Activated CD4-positive, alpha-beta T cell treated with anti-CD3 and anti-CD28 coated beads, Interleukin-10, Interleukin-2, amounts not matched to agents 100 ng/mL and 50 ng/mL, durations not matched to agents 16 hours and 8 hours (primary cell): Measurements from ENCODE around the gene FNDC10.
"Not testable (repeated sequence)": the region's sequence is repeated elsewhere in the genome, so short reads cannot be mapped to it uniquely, and the experiment has no call there.

Experiments
- DNase-seq: peaks from one replicate; pipeline ENCODE4 v3.0.0-alpha.2; 2020

Gene FNDC10

GRCh38 chr1:1564268-1564667, 35.7 kb downstream of the FNDC10 start:
- DNase-seq, result no peak

DNA sequence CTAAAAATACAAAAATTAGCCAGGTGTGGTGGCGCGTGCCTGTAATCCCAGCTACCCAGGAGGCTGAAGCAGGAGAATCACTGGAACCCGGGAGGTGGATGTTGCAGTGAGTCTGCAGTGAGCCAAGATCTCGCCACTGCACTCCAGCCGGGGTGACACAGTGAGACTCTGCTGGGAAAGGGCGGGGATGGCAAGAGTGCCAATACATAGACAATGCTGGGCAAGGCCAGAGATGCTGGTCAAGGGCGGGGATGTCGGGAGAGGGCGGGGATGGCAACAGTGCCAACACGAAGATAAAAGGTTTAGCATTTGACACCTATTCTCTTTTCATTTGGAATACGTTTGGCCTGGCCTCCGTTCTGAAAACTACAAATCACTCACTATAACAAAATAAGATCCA, 36.2 kb downstream of the FNDC10 start:
- DNase-seq, result no peak

DNA sequence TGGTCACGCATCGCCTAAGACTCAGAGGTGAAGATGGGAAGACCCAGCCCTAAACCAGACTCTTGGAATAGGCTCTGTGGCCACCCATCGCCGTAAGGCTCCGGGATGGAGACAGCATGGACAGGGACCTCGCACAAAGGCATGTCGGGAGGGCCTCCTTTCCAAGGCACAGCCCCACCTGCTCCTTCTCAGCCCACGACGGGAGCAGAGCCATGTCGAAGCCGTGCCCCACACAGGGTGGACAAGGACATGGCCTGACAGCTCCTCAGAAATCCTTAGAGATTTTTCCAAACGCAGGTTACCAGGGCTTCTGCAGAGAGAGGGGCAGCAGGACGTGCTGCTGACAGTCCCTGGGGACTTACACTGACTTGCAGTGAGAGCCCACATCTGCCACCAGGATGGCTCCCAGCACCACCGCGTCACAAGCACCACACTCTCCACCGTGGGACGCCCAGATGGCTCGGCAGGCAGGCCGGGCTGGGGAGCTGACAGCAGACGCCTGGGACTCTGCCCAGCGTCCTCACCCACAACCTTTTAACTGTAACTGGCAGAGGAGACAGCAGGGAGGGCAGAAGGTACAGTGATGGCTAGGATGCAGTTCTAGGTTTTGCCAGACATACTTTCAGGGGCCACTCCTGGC, 37.3 kb downstream of the FNDC10 start:
- no peak for DNase-seq

DNA sequence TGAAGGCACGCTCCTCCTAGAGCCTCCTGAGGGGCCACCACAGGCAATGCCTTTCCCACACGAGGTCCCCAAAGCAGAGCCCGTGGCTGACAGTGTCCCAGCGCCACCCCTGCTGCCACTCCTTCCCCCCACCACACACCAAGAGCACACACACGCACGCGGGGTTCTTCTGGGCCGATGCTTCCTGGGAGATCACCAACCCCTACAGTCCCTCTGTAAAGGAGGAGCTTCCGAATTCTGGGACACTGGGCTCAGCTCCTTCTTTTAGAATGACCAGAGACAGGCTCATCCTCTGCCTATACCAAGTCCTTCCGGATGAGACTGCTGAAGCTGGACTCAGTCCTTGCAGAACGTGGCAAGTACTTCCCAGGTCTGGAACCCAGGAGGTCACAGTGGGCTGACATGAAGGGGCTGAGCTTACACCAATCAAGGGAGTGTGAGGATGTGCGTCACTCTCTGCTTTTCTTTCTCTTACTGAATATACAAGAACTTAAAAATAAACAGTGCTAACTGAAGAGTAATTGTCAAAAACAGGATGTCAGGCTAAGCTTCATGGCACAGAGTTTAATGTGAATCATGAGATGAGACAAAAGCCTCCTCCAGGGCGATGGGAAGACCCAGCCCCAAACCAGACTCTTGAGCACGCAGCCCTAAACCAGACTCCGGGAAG, 38.0 kb downstream of the FNDC10 start:
- DNase-seq, result no peak

GRCh38 chr1:1560178-1560577, 39.8 kb downstream of the FNDC10 start:
- no peak for DNase-seq

DNA sequence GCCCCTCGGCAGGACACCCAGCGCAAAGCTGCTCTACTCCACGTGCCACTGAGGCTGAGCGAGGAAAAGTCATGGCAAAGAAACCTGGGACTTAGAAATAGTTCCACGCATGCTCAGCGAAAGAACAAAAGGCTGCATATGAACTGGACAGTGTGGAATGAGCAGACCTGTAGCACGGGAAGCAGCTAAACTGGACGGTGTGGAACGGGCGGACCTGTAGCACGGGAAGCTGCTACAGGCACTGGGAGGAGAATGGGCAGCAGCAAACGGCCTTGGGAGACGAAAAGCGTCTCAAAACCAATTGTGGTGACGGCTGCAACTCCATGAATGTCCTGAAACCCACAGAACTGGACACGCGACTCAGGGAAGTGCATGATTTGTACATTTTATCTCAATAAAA, 40.9 kb downstream of the FNDC10 start:
- DNase-seq, result no peak

GRCh38 chr1:1558591-1558990, 41.3 kb downstream of the FNDC10 start:
- no peak for DNase-seq

DNA sequence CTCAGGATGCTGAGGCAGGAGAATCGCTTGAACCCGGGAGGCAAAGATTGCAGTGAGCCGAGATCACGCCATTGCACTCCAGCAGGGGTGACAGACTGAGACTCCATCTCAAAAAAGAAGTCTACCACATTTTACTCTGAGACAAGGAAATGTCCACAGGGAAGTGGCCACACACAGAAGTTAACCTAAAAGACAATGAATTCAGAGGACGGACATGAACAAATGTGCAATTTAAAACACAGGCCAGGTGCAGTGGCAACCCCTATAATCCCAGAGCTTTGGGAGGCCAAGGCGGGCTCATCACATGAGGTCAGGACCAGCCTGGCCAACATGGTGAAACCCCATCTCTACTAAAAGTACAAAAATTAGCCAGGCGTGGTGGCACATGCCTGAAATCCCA, 42.2 kb downstream of the FNDC10 start:
- not testable (repeated sequence) for DNase-seq

- DNase-seq, result not testable (repeated sequence)
Observed at GRCh38 chr1:1556961-1557360, 43.0 kb downstream of the FNDC10 start.

DNA sequence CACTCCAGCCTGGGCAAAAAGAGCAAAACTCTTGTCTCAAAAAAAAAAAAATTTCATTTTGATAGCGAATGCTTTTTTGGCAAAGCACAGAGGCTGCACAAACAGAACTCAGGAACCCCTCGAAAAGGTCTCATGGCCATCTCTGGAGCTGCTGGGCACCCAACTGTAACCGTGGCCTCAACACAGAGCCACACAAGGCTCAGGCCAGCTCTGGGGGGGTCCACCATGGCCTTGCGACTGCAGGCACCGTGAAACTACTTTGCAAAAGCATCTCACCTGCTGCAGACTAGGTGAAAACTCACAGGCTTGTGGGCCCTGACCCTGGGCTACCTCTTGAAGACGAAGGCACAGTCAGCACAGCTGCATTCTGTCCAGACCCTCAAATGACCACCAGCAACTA, 43.4 kb downstream of the FNDC10 start:
- no peak for DNase-seq

DNA sequence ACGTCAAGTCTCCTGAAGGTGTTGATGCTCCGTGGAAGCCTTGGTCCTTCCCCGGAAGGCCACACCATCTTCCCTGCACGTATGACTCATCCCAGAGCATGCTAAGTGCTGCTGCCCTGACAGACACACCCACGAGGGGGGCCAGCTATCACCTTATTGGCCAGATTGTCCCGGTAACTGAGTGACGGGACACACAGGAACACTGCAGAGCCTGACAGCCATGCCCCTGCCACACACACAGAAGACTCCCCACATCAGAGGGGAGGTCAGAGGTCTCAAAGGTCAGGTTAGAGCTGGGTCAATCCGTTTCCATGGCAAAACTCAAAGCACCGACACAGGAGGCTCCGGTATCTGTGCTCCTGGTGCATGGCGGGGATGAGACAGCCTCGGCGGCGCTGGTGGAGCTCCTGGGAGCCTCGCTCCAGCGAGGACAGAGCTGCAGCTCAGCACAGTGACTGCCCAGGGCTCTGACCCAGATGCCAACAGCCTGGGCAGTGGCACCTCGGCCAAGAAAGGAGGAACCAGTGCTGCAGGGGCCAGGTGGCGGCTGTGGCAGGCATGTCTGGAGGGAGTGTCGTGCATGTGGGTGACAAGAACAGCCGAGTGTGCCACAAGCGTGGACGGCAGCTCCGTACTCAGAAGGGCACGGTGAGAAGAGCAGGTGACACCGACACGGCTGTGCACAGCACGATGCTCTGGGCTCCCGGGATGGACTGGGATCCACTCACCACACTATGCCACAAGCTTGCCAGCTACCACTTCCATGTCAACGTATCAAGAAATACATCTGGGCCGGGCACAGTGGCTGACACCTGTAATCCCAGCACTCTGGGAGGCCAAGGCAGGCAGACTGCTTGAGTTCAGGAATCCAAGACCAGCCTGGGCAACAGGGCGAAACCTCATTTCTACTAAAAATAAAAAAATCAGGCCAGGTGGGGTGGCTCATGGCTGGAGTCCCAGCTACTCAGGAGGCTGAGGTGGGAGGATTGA, 44.7 kb downstream of the FNDC10 start:
- no peak for DNase-seq

DNA sequence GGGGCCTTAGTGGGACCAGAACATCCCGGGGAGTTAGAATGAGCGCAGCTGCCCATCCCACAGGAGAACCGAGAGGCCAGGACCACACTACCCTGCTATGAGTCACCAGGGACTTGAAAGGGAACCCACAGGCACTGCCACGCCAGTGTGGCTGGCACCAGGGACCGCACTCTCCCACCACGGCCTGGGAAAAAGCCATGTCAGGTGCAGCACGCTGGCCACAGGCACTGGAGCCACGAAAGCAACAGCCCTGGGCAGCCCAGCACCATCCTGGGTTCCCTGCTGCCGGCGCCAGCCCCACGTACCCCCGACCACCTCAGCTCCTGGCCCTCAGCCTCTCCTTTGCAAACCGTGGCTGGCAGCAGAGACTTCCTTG, 45.4 kb downstream of the FNDC10 start:
- no peak for DNase-seq

GRCh38 chr1:1553821-1554494, 46.0 kb downstream of the FNDC10 start:
- DNase-seq, result no peak

DNA sequence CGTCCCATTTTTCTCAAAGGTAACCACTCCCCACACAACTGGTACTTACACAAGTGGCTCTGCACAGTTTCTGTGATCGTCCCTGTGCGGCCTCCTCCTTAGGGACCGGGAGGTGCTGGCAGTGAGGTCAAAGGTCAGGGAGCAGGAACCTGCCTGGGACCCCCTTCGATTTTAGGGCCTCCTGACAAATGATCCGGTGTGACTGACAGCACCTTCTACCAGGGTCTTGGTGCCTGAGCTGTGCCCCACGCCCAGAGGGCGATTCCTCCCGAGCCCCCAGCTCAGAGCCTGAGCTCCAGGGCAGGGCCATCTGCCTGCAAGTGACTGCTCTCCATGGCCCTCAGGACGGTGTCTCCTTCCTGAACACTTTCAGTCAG, 47.7 kb downstream of the FNDC10 start:
- no peak for DNase-seq

- no peak for DNase-seq
Observed at GRCh38 chr1:1551524-1552262, 48.2 kb downstream of the FNDC10 start.

DNA sequence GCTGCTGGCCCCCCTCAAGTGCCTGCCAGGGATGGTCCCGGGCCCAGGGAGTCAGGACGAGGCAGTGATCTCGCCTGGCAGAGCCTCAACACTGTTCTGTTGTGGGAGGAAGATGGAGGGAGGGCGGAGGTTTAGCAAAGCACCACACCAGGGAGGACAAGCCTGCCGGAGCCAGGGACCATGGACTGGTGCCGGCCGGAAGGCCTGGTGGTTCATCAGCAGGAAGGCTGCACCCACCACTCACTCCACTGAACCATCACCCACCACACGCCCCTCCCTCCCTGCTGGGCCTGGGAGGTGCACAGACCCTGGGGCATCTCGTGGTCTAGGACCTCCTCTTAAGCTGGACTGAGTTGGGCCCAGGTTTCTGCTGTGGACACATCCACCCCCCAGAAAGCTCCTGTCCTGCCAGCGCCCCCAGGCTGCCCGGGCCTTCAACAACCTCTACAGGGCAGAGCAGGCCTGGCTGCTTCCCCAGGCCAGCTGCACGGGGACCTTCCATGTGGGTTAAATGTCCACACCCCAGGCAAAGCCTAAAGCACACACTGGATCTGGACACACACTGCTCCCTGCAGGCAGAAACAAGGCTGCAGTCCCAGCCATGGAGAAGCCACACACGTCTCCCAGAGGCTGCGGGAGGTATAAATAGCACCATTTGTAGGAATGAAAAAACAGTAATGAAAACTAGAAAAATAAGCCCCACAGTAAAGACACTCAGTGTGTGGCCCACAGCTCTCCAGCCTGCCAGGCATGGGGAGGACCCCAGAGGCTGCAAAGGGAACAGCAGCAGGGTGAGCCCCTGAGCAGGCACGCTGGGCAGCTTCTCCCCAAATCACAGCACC, 49.1 kb downstream of the FNDC10 start:
- no peak for DNase-seq

- no peak for DNase-seq
Observed at GRCh38 chr1:1550087-1550486, 49.8 kb downstream of the FNDC10 start.

DNA sequence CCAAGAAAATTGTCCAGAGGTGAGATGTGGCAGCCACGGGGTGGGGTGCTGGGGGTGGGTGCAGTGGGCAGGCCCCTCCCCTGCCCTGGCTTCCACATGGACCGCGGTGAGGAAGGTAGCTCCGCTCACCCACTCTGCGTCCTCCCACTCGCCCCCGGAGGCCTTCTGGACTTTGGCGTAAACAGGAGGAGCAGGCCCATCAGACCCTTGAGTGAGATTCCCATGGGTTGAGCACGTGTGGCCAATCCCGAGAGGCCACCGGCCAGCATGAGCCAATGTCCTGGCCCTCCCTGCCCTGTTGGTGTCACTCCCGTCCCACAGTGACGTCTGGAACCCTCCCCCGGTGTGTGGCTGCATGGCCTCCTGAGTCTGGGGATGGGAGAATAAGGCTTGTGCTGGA, 51.3 kb downstream of the FNDC10 start:
- DNase-seq, result no peak
